ENCODE results near the gene C16orf86. TPM values are rescaled to one million over a fixed set of nuclear protein-coding genes. Genes with fewer than 3 reads are reported as not detected.

The C16orf86 gene
- polyA plus RNA-seq, 1 of the 3 experiments (the other 2 are of a cell fraction), result 4.3 TPM

DNA sequence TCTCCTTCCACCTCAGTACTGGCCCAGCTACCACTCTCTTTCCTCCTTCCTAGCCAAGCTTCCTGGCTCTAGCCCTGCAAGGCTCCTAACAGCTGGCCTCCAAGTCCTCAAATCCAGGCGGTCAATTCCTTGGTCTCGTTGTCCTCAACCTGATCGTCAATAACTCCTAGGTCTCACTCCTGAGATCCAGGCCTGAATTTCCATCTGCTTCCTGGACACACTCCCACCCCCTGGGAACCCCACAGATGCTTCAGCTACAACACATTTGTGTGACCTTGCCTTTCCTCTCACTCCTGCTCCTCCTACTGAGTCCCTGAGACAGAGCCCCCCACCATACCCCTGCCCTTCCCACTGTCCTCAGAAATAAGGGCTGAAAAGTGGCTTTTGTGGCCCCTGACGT lies 2.4 kb upstream of the C16orf86 start:
- Histone ChIP-seq H3K9me3 (no peaks in the 10 kb centered on the region), H3K79me2 (ENCODE audit: insufficient read depth) (peaks cover 10% of the 10 kb centered on the region), H3K27me3 (ENCODE audit: insufficient read depth) (no peaks in the 10 kb centered on the region), H3K4me2 (no peak overlapping the region), H2AFZ (ENCODE audit: low read depth) (no peak overlapping the region), H3K4me1 (ENCODE audit: control insufficient read depth in 1 of 2, insufficient read depth in 2 of 2, low read depth in 1 of 2, low read length in 1 of 2) (peaks cover 10 to 37% of the 10 kb centered on the region in 2 experiments; a peak in 2 of 4 replicates), H3K36me3 (replicated peaks in 1 of 2; ENCODE audit: control insufficient read depth in 1 of 2, insufficient read depth in 2 of 2, low read length in 1 of 2) (peaks cover 0 to 13% of the 10 kb centered on the region in 2 experiments), H3F3A (replicated peaks; ENCODE audit: insufficient read depth) (peaks cover 24% of the 10 kb centered on the region), H3K4me3 (ENCODE audit: low read depth in 2 of 2, low read length in 1 of 2) (no peak overlapping the region), H3K9ac (no peak overlapping the region), H3K27ac (ENCODE audit: low read depth in 2 of 2, low read length in 1 of 2) (no peak overlapping the region), H4K20me1 (ENCODE audit: insufficient read depth) (no peaks in the 10 kb centered on the region), H3K9me2 (no peaks in the 10 kb centered on the region)
- POLR2A ChIA-PET, result no interaction called here
- no peak for TF ChIP-seq SMC3 (IDR thresholded peaks at IDR 0.05; ENCODE audit: low read depth, low read length)
- no peak for TF ChIP-seq TCF12 (IDR thresholded peaks at IDR 0.05)
- TF ChIP-seq, protein P1, sequence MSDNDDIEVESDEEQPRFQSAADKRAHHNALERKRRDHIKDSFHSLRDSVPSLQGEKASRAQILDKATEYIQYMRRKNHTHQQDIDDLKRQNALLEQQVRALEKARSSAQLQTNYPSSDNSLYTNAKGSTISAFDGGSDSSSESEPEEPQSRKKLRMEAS (IDR thresholded peaks at IDR 0.05; ENCODE audit: low read depth), result no peak
- TF ChIP-seq EP300 (IDR thresholded peaks at IDR 0.05; ENCODE audit: borderline replicate concordance in 1 of 2, low read depth in 1 of 2, low read length in 1 of 2), result no peak
- TF ChIP-seq GABPA (IDR thresholded peaks at IDR 0.05; ENCODE audit: low read depth), result no peak
- TF ChIP-seq EZH2phosphoT487 (IDR thresholded peaks at IDR 0.05; ENCODE audit: borderline replicate concordance, low read depth), result no peak
- TF ChIP-seq, protein P2, sequence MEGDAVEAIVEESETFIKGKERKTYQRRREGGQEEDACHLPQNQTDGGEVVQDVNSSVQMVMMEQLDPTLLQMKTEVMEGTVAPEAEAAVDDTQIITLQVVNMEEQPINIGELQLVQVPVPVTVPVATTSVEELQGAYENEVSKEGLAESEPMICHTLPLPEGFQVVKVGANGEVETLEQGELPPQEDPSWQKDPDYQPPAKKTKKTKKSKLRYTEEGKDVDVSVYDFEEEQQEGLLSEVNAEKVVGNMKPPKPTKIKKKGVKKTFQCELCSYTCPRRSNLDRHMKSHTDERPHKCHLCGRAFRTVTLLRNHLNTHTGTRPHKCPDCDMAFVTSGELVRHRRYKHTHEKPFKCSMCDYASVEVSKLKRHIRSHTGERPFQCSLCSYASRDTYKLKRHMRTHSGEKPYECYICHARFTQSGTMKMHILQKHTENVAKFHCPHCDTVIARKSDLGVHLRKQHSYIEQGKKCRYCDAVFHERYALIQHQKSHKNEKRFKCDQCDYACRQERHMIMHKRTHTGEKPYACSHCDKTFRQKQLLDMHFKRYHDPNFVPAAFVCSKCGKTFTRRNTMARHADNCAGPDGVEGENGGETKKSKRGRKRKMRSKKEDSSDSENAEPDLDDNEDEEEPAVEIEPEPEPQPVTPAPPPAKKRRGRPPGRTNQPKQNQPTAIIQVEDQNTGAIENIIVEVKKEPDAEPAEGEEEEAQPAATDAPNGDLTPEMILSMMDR (IDR thresholded peaks at IDR 0.05), result no peak
- TF ChIP-seq NRF1 (IDR thresholded peaks at IDR 0.05; ENCODE audit: low read depth, low read length), result no peak
- TF ChIP-seq TAF1 (IDR thresholded peaks at IDR 0.05; ENCODE audit: borderline replicate concordance, low read depth, low read length), result no peak
- TF ChIP-seq, protein P3, sequence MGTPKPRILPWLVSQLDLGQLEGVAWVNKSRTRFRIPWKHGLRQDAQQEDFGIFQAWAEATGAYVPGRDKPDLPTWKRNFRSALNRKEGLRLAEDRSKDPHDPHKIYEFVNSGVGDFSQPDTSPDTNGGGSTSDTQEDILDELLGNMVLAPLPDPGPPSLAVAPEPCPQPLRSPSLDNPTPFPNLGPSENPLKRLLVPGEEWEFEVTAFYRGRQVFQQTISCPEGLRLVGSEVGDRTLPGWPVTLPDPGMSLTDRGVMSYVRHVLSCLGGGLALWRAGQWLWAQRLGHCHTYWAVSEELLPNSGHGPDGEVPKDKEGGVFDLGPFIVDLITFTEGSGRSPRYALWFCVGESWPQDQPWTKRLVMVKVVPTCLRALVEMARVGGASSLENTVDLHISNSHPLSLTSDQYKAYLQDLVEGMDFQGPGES (IDR thresholded peaks at IDR 0.05; ENCODE audit: low read depth, low read length), result no peak
- TF ChIP-seq, protein P4, sequence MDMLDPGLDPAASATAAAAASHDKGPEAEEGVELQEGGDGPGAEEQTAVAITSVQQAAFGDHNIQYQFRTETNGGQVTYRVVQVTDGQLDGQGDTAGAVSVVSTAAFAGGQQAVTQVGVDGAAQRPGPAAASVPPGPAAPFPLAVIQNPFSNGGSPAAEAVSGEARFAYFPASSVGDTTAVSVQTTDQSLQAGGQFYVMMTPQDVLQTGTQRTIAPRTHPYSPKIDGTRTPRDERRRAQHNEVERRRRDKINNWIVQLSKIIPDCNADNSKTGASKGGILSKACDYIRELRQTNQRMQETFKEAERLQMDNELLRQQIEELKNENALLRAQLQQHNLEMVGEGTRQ (IDR thresholded peaks at IDR 0.05; ENCODE audit: borderline replicate concordance, low read depth, low read length), result no peak
- TF ChIP-seq GATA2 (CRISPR knock-in tag; IDR thresholded peaks at IDR 0.05), result no peak
- TF ChIP-seq FOSL2 (IDR thresholded peaks at IDR 0.05; ENCODE audit: borderline replicate concordance, low read depth), result no peak
- no peak for TF ChIP-seq ELF1 (IDR thresholded peaks at IDR 0.05)
- TF ChIP-seq, protein P5, sequence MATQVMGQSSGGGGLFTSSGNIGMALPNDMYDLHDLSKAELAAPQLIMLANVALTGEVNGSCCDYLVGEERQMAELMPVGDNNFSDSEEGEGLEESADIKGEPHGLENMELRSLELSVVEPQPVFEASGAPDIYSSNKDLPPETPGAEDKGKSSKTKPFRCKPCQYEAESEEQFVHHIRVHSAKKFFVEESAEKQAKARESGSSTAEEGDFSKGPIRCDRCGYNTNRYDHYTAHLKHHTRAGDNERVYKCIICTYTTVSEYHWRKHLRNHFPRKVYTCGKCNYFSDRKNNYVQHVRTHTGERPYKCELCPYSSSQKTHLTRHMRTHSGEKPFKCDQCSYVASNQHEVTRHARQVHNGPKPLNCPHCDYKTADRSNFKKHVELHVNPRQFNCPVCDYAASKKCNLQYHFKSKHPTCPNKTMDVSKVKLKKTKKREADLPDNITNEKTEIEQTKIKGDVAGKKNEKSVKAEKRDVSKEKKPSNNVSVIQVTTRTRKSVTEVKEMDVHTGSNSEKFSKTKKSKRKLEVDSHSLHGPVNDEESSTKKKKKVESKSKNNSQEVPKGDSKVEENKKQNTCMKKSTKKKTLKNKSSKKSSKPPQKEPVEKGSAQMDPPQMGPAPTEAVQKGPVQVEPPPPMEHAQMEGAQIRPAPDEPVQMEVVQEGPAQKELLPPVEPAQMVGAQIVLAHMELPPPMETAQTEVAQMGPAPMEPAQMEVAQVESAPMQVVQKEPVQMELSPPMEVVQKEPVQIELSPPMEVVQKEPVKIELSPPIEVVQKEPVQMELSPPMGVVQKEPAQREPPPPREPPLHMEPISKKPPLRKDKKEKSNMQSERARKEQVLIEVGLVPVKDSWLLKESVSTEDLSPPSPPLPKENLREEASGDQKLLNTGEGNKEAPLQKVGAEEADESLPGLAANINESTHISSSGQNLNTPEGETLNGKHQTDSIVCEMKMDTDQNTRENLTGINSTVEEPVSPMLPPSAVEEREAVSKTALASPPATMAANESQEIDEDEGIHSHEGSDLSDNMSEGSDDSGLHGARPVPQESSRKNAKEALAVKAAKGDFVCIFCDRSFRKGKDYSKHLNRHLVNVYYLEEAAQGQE (IDR thresholded peaks at IDR 0.05; ENCODE audit: low read depth, low read length), result no peak
- TF ChIP-seq RXRA (IDR thresholded peaks at IDR 0.05; ENCODE audit: borderline replicate concordance, low read depth), result no peak
- TF ChIP-seq CHD2 (IDR thresholded peaks at IDR 0.05; ENCODE audit: low read length, partially characterized antibody), result no peak
- TF ChIP-seq, protein P6, sequence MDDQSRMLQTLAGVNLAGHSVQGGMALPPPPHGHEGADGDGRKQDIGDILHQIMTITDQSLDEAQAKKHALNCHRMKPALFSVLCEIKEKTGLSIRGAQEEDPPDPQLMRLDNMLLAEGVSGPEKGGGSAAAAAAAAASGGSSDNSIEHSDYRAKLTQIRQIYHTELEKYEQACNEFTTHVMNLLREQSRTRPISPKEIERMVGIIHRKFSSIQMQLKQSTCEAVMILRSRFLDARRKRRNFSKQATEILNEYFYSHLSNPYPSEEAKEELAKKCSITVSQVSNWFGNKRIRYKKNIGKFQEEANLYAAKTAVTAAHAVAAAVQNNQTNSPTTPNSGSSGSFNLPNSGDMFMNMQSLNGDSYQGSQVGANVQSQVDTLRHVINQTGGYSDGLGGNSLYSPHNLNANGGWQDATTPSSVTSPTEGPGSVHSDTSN (IDR thresholded peaks at IDR 0.05), result no peak
- TF ChIP-seq, protein P7, sequence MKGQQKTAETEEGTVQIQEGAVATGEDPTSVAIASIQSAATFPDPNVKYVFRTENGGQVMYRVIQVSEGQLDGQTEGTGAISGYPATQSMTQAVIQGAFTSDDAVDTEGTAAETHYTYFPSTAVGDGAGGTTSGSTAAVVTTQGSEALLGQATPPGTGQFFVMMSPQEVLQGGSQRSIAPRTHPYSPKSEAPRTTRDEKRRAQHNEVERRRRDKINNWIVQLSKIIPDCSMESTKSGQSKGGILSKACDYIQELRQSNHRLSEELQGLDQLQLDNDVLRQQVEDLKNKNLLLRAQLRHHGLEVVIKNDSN (IDR thresholded peaks at IDR 0.05; ENCODE audit: borderline replicate concordance, low read depth), result no peak
- DNase-seq, result no peak
- CTCF ChIA-PET, result interaction anchor here (1.0 to 18.3 kb wide), 9 partner anchors 9 to 377 kb away, joined by 3 to 246 read pairs (median 4); partner anchors contain the start of genes ATP6V0D1 and CTCF
- WGBS (ENCODE audit: low lambda C conversion rate), result 90% methylated on average over 4 of the region's 4 CpGs
